ENCODE data around the gene TBC1D5. TPM values are rescaled to one million over a fixed set of nuclear protein-coding genes. Genes with fewer than 3 reads are reported as not detected.

TBC1D5 gene
- total RNA-seq, 1 experiment from 2014 or later: 26.1 TPM

DNA sequence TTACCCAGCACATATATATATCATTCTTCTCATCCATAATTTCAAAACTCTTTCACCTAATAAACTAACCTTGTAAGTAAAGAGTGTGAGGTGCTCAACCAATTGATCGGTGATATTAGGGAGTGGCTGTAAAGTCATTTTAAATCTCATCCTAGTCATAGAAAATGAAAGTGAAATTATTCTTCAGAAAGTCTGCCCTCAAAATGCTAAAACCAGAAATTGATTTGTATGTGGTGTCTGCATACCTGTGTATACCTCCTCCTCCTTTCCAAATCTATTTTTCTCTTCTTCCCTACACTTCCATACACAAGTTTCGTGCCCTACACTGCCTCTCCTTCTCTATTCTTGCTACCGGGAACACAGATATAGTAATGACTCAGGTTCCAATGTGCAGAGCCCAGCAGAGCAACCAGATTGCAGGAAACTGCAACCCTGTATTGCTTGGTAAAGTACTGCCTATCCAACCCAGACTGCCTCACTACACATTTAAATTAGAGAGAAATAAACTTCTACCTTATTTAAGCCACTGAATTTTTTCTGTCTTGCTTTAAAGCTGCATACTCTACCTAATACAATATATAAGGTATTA, 7.4 kb upstream of the TBC1D5 start:
- ATAC-seq: no peak

DNA sequence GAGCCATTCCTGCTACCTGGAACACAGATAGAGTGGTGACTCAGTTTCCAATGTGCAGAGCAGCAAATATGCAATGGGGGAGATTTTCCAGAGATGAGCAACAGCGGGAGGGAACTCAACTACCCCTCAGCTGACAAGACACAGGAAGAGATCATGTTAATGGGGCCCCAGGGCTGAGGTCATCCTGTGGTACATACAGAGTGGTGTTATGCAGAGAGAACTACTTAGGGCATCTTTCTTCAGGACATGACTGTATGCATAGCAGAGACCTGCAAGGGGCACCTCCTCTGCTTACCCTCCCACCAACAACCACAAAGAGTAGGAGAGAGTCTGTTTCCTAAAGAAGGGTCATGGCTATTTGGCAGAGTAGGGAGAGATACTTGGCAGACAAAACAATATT, 6.8 kb upstream of the TBC1D5 start:
- ChIA-PET CTCF (interaction anchor here (0.7 kb wide), 1 partner anchor 1505 kb away, joined by 3 read pairs; no protein-coding TSS in a partner anchor), POLR2A (interaction anchor here (0.6 kb wide), 1 partner anchor 362 kb away, joined by 3 read pairs; no protein-coding TSS in a partner anchor)
- H3K27ac Mint-ChIP-seq: no peak overlapping the region
- no peaks in the 10 kb centered on the region; the same call in 1 of the 2 replicates for H3K27me3 Mint-ChIP-seq (ENCODE audit: low read depth)
- no peaks in the 10 kb centered on the region for H3K36me3 Mint-ChIP-seq
- no peak for DNase-seq (ENCODE audit: low spot score)
- ATAC-seq: no peak
- no peak overlapping the region for H3K4me3 Mint-ChIP-seq
- TF ChIP-seq, protein P1, sequence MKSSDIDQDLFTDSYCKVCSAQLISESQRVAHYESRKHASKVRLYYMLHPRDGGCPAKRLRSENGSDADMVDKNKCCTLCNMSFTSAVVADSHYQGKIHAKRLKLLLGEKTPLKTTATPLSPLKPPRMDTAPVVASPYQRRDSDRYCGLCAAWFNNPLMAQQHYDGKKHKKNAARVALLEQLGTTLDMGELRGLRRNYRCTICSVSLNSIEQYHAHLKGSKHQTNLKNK (CRISPR knock-in tag; IDR thresholded peaks at IDR 0.05): no peak
- TF ChIP-seq ZNF671 (CRISPR knock-in tag; IDR thresholded peaks at IDR 0.05) (no peak), KAT7 (CRISPR knock-in tag; IDR thresholded peaks at IDR 0.05; ENCODE audit: borderline replicate concordance) (no peak), SOX15 (CRISPR knock-in tag; IDR thresholded peaks at IDR 0.05) (no peak), ZNF423 (CRISPR knock-in tag; IDR thresholded peaks at IDR 0.05) (no peak), SP1 (CRISPR knock-in tag; conservative IDR thresholded peaks at IDR 0.05) (no peak), JAZF1 (CRISPR knock-in tag; IDR thresholded peaks at IDR 0.05) (no peak), ELF4 (CRISPR knock-in tag; IDR thresholded peaks at IDR 0.05; ENCODE audit: low read depth) (no peak), GABPB1 (CRISPR knock-in tag; IDR thresholded peaks at IDR 0.05) (no peak)
- TF ChIP-seq, protein P2, sequence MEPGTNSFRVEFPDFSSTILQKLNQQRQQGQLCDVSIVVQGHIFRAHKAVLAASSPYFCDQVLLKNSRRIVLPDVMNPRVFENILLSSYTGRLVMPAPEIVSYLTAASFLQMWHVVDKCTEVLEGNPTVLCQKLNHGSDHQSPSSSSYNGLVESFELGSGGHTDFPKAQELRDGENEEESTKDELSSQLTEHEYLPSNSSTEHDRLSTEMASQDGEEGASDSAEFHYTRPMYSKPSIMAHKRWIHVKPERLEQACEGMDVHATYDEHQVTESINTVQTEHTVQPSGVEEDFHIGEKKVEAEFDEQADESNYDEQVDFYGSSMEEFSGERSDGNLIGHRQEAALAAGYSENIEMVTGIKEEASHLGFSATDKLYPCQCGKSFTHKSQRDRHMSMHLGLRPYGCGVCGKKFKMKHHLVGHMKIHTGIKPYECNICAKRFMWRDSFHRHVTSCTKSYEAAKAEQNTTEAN (CRISPR knock-in tag; IDR thresholded peaks at IDR 0.05): no peak
- TF ChIP-seq, protein P3, sequence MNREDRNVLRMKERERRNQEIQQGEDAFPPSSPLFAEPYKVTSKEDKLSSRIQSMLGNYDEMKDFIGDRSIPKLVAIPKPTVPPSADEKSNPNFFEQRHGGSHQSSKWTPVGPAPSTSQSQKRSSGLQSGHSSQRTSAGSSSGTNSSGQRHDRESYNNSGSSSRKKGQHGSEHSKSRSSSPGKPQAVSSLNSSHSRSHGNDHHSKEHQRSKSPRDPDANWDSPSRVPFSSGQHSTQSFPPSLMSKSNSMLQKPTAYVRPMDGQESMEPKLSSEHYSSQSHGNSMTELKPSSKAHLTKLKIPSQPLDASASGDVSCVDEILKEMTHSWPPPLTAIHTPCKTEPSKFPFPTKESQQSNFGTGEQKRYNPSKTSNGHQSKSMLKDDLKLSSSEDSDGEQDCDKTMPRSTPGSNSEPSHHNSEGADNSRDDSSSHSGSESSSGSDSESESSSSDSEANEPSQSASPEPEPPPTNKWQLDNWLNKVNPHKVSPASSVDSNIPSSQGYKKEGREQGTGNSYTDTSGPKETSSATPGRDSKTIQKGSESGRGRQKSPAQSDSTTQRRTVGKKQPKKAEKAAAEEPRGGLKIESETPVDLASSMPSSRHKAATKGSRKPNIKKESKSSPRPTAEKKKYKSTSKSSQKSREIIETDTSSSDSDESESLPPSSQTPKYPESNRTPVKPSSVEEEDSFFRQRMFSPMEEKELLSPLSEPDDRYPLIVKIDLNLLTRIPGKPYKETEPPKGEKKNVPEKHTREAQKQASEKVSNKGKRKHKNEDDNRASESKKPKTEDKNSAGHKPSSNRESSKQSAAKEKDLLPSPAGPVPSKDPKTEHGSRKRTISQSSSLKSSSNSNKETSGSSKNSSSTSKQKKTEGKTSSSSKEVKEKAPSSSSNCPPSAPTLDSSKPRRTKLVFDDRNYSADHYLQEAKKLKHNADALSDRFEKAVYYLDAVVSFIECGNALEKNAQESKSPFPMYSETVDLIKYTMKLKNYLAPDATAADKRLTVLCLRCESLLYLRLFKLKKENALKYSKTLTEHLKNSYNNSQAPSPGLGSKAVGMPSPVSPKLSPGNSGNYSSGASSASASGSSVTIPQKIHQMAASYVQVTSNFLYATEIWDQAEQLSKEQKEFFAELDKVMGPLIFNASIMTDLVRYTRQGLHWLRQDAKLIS (CRISPR knock-in tag; IDR thresholded peaks at IDR 0.05; ENCODE audit: borderline replicate concordance): no peak
- peaks cover 9% of the 10 kb centered on the region for H3K4me1 Mint-ChIP-seq
- no peaks in the 10 kb centered on the region for H3K9me3 Mint-ChIP-seq

More for the DNA sequence above, 7.4 kb upstream of the TBC1D5 start:
- peaks cover 7% of the 10 kb centered on the region for H3K4me1 Mint-ChIP-seq
- no peaks in the 10 kb centered on the region; the same call in 1 of the 2 replicates for H3K27me3 Mint-ChIP-seq (ENCODE audit: low read depth)
- H3K4me3 Mint-ChIP-seq: no peak overlapping the region
- no peak overlapping the region for H3K27ac Mint-ChIP-seq
- TF ChIP-seq ZNF263 (CRISPR knock-in tag; IDR thresholded peaks at IDR 0.05; ENCODE audit: low read depth): no peak
- no peak for TF ChIP-seq NR2C2 (CRISPR knock-in tag; IDR thresholded peaks at IDR 0.05)
- no peak for TF ChIP-seq ZNF219 (CRISPR knock-in tag; IDR thresholded peaks at IDR 0.05; ENCODE audit: borderline replicate concordance)
- TF ChIP-seq ZNF121 (CRISPR knock-in tag; IDR thresholded peaks at IDR 0.05): no peak
- TF ChIP-seq, protein P4, sequence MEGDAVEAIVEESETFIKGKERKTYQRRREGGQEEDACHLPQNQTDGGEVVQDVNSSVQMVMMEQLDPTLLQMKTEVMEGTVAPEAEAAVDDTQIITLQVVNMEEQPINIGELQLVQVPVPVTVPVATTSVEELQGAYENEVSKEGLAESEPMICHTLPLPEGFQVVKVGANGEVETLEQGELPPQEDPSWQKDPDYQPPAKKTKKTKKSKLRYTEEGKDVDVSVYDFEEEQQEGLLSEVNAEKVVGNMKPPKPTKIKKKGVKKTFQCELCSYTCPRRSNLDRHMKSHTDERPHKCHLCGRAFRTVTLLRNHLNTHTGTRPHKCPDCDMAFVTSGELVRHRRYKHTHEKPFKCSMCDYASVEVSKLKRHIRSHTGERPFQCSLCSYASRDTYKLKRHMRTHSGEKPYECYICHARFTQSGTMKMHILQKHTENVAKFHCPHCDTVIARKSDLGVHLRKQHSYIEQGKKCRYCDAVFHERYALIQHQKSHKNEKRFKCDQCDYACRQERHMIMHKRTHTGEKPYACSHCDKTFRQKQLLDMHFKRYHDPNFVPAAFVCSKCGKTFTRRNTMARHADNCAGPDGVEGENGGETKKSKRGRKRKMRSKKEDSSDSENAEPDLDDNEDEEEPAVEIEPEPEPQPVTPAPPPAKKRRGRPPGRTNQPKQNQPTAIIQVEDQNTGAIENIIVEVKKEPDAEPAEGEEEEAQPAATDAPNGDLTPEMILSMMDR (IDR thresholded peaks at IDR 0.05): no peak
- TF ChIP-seq, protein P5, sequence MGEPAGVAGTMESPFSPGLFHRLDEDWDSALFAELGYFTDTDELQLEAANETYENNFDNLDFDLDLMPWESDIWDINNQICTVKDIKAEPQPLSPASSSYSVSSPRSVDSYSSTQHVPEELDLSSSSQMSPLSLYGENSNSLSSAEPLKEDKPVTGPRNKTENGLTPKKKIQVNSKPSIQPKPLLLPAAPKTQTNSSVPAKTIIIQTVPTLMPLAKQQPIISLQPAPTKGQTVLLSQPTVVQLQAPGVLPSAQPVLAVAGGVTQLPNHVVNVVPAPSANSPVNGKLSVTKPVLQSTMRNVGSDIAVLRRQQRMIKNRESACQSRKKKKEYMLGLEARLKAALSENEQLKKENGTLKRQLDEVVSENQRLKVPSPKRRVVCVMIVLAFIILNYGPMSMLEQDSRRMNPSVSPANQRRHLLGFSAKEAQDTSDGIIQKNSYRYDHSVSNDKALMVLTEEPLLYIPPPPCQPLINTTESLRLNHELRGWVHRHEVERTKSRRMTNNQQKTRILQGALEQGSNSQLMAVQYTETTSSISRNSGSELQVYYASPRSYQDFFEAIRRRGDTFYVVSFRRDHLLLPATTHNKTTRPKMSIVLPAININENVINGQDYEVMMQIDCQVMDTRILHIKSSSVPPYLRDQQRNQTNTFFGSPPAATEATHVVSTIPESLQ (CRISPR knock-in tag; IDR thresholded peaks at IDR 0.05): no peak
- TF ChIP-seq, protein P6, sequence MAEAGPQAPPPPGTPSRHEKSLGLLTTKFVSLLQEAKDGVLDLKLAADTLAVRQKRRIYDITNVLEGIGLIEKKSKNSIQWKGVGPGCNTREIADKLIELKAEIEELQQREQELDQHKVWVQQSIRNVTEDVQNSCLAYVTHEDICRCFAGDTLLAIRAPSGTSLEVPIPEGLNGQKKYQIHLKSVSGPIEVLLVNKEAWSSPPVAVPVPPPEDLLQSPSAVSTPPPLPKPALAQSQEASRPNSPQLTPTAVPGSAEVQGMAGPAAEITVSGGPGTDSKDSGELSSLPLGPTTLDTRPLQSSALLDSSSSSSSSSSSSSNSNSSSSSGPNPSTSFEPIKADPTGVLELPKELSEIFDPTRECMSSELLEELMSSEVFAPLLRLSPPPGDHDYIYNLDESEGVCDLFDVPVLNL (CRISPR knock-in tag; IDR thresholded peaks at IDR 0.05; ENCODE audit: borderline replicate concordance, low read depth): no peak
- TF ChIP-seq ATF1 (CRISPR knock-in tag; IDR thresholded peaks at IDR 0.05): no peak
- no peaks in the 10 kb centered on the region for H3K9me3 Mint-ChIP-seq
- H3K36me3 Mint-ChIP-seq: no peaks in the 10 kb centered on the region
- no peak for DNase-seq (ENCODE audit: low spot score)
- POLR2A ChIA-PET: no interaction called here
- CTCF ChIA-PET: no interaction called here

All from WTC11 (cell line).